Measurements from ENCODE around the gene AUP1. TPM values are rescaled to one million over a fixed set of nuclear protein-coding genes. Genes with fewer than 3 reads are reported as not detected.
A peak's percentile ranks its signal among the peaks of the same experiment; 100 is the strongest.

The AUP1 gene
- total RNA-seq, 4 donors from 2014 or later, result 164 to 264 (median 189) TPM

DNA sequence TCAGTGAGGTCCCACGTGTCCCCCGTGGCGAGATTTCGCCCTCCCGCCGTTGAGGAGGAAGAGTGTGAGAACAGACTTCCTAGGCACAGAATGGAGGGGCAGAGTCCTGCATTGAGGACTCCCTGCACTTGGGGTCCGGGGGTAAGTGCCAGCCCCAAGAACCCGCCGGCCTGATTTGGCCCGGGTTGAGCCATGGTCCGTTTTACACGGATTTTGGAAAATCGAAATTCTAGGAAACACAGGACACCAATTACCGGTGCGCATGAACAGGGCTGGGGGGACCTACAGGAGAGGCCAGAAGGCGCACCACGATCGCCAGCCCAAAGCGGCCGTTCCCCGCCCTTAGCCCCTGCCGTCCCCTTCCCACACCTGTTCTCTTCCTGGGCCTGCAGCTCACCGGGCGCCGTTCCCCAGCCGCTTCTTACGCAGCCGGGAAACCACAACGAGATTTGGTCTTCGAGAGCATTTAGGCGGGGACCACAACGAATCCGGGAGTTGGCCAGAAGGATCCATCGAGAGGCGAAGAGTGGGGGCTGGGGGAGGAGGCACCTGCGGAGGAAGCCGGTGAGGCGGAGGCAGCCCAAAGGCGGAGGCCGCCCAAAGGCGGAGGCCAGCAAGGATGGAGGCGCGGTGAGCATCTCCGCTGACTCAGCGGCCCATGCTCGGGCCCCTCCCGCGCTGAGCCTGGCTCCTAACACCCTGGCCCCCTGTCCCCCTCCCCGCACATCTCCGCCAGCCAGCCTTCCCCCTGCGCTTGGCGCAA lies 15.7 kb downstream of the AUP1 start:
- no peaks in the 10 kb centered on the region for H3K9me3 ChIP-seq
- H3K27me3 ChIP-seq, result peaks cover 100% of the 10 kb centered on the region
- intact Hi-C loops (cut with DNase I; ENCODE audit: low total_unique reads) (no loop called here), in situ Hi-C loops (cut with MboI; ENCODE audit: low pct_ligation_motif_present in 1 of 4, low pct_unique_long_range_greater_than_20kb in 1 of 4, low sequenced_read_pairs in 3 of 4) (no loop called here)
- H3K27ac ChIP-seq, result no peak overlapping the region
- peak overlapping the region in 1 of 4 donors; percentile 28 for H3K4me3 ChIP-seq
- H3K4me1 ChIP-seq, result peaks cover 8 to 30% (median 27%) of the 10 kb centered on the region in 4 donors
- WGBS, 2 donors (ENCODE audit: low coverage in 1 of 2), result 11% methylated on average over 48 of the region's 52 CpGs; no CpG with 5 or more reads in 1 of the 2 donors
- no peak for DNase-seq
- H3K36me3 ChIP-seq, result no peaks in the 10 kb centered on the region
- TF ChIP-seq POLR2A (IDR thresholded peaks at IDR 0.05) (no peak), POLR2AphosphoS5 (IDR thresholded peaks at IDR 0.05) (peak in 2 of 3 donors; percentile 80 to 86)

DNA sequence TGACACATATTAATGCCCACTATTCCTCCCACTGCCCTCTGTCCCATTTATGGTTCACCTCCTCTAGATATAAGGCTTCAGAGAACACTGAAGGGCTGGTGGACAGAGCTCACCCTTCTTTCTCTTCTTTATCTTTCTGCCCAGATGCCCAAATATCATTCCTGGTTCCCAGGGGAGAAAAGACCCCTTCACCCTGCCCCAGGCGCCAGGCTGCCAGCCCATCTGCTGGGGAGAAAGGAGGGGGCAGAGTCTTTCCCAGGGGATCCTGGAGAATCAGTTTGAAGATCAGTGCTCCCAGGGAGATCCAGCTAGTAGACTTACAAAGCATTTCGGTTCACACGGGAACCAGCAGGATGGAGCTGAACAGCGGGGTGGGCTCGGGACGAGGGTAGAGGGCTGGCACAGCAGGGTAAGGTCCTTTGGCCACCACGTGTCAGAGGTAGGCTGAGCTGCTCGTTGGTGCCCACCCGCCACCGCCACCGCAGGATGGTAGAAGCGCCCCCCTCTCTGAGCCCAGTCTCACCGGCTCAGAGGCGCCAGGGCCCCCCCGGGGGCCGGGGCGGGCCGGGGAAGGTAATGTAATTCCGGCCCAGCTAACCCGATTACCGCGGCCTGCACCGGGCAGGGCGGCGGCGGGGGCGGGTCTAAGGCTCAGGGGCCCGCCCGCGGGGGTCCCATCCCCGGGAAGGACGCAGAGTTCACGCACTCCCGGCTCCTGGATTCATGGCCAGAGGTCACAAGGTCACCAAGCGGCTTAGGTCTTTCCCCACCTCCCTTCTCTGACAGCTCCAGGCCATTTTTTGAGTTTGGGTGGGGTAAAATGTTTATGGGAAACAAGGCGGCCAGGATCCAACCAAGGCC lies 16.5 kb downstream of the AUP1 start:
- H3K4me3 ChIP-seq, result no peak overlapping the region
- H3K9me3 ChIP-seq, result no peaks in the 10 kb centered on the region
- H3K4me1 ChIP-seq, result peaks cover 8 to 36% (median 31%) of the 10 kb centered on the region in 4 donors
- no peak for TF ChIP-seq POLR2AphosphoS5 (IDR thresholded peaks at IDR 0.05)
- no peak for TF ChIP-seq EP300 (IDR thresholded peaks at IDR 0.05; ENCODE audit: low read depth)
- TF ChIP-seq, protein P1, sequence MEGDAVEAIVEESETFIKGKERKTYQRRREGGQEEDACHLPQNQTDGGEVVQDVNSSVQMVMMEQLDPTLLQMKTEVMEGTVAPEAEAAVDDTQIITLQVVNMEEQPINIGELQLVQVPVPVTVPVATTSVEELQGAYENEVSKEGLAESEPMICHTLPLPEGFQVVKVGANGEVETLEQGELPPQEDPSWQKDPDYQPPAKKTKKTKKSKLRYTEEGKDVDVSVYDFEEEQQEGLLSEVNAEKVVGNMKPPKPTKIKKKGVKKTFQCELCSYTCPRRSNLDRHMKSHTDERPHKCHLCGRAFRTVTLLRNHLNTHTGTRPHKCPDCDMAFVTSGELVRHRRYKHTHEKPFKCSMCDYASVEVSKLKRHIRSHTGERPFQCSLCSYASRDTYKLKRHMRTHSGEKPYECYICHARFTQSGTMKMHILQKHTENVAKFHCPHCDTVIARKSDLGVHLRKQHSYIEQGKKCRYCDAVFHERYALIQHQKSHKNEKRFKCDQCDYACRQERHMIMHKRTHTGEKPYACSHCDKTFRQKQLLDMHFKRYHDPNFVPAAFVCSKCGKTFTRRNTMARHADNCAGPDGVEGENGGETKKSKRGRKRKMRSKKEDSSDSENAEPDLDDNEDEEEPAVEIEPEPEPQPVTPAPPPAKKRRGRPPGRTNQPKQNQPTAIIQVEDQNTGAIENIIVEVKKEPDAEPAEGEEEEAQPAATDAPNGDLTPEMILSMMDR (IDR thresholded peaks at IDR 0.05), result no peak
- TF ChIP-seq POLR2A (IDR thresholded peaks at IDR 0.05), result no peak
- in situ Hi-C loops (cut with MboI; ENCODE audit: low pct_ligation_motif_present in 1 of 4, low pct_unique_long_range_greater_than_20kb in 1 of 4, low sequenced_read_pairs in 3 of 4), result no loop called here
- no peak for DNase-seq
- H3K36me3 ChIP-seq, result no peaks in the 10 kb centered on the region
- H3K27me3 ChIP-seq, result peaks cover 97% of the 10 kb centered on the region
- WGBS, 2 donors (ENCODE audit: low coverage in 1 of 2), result 19% methylated on average over 11 of the region's 36 CpGs; no CpG with 5 or more reads in 1 of the 2 donors
- no peak overlapping the region for H3K27ac ChIP-seq
- intact Hi-C loops (cut with DNase I; ENCODE audit: low total_unique reads), result no loop called here

DNA sequence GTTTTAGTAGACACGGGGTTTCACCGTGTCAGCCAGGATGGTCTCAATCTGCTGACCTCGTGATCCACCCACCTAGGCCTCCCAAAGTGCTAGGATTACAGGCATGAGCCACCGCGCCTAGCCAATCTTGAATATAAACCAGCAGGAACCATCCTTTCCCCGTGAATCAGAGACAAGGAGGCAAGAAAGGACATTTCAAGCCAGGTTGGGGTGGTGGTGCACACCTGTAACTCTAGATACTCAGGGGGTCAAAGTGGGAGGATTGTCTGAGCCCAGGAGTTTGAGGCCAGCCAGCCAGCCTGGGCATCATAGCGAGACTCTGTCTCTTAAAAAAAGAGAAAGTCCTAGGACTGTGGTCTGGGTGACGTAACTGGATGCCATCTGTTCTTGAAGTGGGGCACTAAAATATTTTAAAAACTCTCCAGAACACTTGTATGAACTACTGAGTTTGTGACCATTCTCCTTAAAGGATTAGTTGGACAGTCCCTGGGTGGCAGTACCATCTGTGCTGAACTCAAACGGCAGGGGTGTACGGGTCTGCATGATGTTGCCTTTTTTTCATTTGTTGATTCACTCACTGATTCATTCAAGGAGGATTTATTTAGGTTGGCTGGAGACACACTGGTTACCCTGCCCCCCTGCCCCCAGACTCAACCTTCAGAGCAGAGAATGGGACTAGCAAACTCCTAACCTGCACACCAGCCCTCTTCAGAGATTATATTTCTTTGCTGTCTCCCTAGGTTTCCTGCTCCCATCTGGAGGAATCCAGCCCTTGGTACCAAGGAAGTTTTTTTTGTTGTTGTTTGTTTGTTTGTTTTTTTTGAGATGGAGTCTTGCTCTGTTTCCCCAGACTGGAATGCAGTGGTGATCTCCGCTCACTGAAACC lies 18.2 kb downstream of the AUP1 start:
- 39 to 54% methylated on average over 3 to 11 of the region's 11 CpGs for WGBS, 2 donors (ENCODE audit: low coverage in 1 of 2)
- DNase-seq, result no peak
- Histone ChIP-seq H3K4me3 (no peak overlapping the region), H3K36me3 (no peaks in the 10 kb centered on the region), H3K27ac (no peak overlapping the region), H3K4me1 (peaks cover 12 to 41% (median 35%) of the 10 kb centered on the region in 4 donors), H3K9me3 (no peaks in the 10 kb centered on the region), H3K27me3 (peaks cover 81% of the 10 kb centered on the region)
- in situ Hi-C loops (cut with MboI; ENCODE audit: low pct_ligation_motif_present in 1 of 4, low pct_unique_long_range_greater_than_20kb in 1 of 4, low sequenced_read_pairs in 3 of 4) (no loop called here), intact Hi-C loops (cut with DNase I; ENCODE audit: low total_unique reads) (no loop called here)
- TF ChIP-seq POLR2A (IDR thresholded peaks at IDR 0.05), result no peak
- TF ChIP-seq EP300 (IDR thresholded peaks at IDR 0.05; ENCODE audit: low read depth), result no peak
- TF ChIP-seq, protein P1 (IDR thresholded peaks at IDR 0.05), result no peak
- TF ChIP-seq POLR2AphosphoS5 (IDR thresholded peaks at IDR 0.05), result no peak

DNA sequence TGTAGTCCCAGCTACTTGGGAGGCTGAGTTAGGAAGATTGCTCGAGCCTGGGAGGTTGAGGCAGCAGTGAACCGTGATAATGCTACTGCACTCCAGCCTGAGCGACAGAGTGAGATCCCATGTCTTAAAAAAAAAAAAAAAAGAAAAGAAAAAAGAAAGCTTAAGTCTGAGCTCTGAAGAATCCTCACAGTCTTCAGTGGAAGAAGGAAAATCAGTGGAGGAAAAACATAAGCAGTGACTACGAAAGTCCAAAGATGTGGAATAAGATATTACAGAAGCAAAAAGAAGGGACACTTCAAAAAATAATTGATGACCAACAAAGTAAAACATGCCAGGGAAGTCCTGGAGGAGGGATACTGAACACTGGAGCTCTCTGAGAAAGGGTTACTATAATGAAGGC lies 19.2 kb downstream of the AUP1 start:
- H3K36me3 ChIP-seq, result no peaks in the 10 kb centered on the region
- H3K27me3 ChIP-seq, result peaks cover 70% of the 10 kb centered on the region
- intact Hi-C loops (cut with DNase I; ENCODE audit: low total_unique reads) (no loop called here), in situ Hi-C loops (cut with MboI; ENCODE audit: low pct_ligation_motif_present in 1 of 4, low pct_unique_long_range_greater_than_20kb in 1 of 4, low sequenced_read_pairs in 3 of 4) (no loop called here)
- no peaks in the 10 kb centered on the region for H3K9me3 ChIP-seq
- 87 to 95% methylated on average over 4 of the region's 4 CpGs for WGBS, 2 donors (ENCODE audit: low coverage in 1 of 2)
- no peak for TF ChIP-seq POLR2A (IDR thresholded peaks at IDR 0.05)
- no peak for TF ChIP-seq EP300 (IDR thresholded peaks at IDR 0.05; ENCODE audit: low read depth)
- TF ChIP-seq POLR2AphosphoS5 (IDR thresholded peaks at IDR 0.05), result no peak
- TF ChIP-seq, protein P1 (IDR thresholded peaks at IDR 0.05), result no peak
- H3K27ac ChIP-seq, result no peak overlapping the region
- peaks cover 16 to 40% (median 35%) of the 10 kb centered on the region in 4 donors for H3K4me1 ChIP-seq
- no peak overlapping the region for H3K4me3 ChIP-seq
- DNase-seq, result no peak

All from transverse colon (tissue), 4 donors.